Central memory CD8-positive, alpha-beta T cell (primary cell): Measurements from ENCODE around the gene TMEM143.
A peak's percentile ranks its signal among the peaks of the same experiment; 100 is the strongest.
"Not testable (repeated sequence)": the region's sequence is repeated elsewhere in the genome, so short reads cannot be mapped to it uniquely, and the experiment has no call there.

Source experiments
- ATAC-seq: fragments of 150-1000 bp; cut with Tn5 transposase; replicated peaks from 2 replicates; pipeline ENCODE4 v1.10.0; 2022; ENCODE audit warnings: mild to moderate bottlenecking, moderate FRiP score, moderate number of reproducible peaks; ENCODE audit not compliant: poor library complexity, severe bottlenecking; ENCODE audit errors: extremely low read depth
- DNase-seq, 2 donors: peaks; one replicate each; pipeline ENCODE4 v3.0.0; 2021; ENCODE audit warnings: low spot score in 2 of 2
- H3K27ac Mint-ChIP-seq: one replicate; pipeline ENCODE4 v1.8.0; 2022; ENCODE audit warnings: low read depth, mild to moderate bottlenecking, moderate library complexity, mixed read lengths
- H3K27me3 Mint-ChIP-seq: one replicate; pipeline ENCODE4 v1.8.0; 2022; ENCODE audit warnings: mixed read lengths
- H3K36me3 Mint-ChIP-seq: one replicate; pipeline ENCODE4 v1.8.0; 2022; ENCODE audit warnings: mild to moderate bottlenecking, moderate library complexity, mixed read lengths; ENCODE audit not compliant: insufficient read depth
- H3K4me1 Mint-ChIP-seq: one replicate; pipeline ENCODE4 v1.8.0; 2022; ENCODE audit warnings: mixed read lengths
- H3K4me3 Mint-ChIP-seq: one replicate; pipeline ENCODE4 v1.8.0; 2022; ENCODE audit warnings: mild to moderate bottlenecking, moderate library complexity, mixed read lengths
- H3K9me3 Mint-ChIP-seq: one replicate; pipeline ENCODE4 v1.8.0; 2022; ENCODE audit warnings: mixed read lengths

The TMEM143 gene

DNA sequence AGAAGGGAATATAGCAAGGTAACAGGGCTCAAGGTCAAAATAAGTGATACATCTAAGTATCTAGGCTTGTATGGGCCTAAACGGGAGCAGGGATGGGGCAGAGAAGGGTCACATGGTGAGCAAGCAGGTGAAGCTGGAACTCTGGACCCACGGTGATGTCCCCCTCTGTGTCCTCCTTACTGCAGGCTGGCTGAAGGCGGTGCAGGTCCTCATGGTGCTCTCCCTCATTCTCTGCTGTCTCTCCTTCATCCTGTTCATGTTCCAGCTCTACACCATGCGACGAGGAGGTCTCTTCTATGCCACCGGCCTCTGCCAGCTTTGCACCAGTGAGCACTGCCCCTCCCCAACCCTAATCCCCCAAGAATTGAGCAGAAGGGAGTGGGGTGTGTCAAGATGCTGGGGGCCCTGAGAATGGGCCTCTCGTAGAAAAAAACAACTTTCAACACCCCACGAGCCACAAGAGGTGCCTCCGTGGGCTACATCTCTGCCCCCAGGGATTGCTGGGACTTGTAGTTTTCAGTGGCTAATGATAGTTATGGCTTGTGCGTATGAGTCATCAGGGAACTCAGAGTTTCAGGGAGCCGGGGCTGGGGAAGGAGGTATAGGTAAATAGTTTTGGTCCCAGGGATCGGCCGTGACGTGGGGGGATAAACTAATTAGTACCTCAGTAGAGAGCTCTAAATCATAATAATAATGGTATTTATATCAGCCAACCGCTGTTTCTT lies 34.4 kb downstream of the TMEM143 start:
- H3K36me3 Mint-ChIP-seq = peaks cover 57% of the 10 kb centered on the region
- DNase-seq = no peak
- H3K4me1 Mint-ChIP-seq = peaks cover 80% of the 10 kb centered on the region
- no peak for ATAC-seq
- H3K27me3 Mint-ChIP-seq = no peaks in the 10 kb centered on the region
- no peaks in the 10 kb centered on the region for H3K9me3 Mint-ChIP-seq
- H3K27ac Mint-ChIP-seq = peak overlapping the region; percentile 94
- peak overlapping the region; percentile 99 for H3K4me3 Mint-ChIP-seq

DNA sequence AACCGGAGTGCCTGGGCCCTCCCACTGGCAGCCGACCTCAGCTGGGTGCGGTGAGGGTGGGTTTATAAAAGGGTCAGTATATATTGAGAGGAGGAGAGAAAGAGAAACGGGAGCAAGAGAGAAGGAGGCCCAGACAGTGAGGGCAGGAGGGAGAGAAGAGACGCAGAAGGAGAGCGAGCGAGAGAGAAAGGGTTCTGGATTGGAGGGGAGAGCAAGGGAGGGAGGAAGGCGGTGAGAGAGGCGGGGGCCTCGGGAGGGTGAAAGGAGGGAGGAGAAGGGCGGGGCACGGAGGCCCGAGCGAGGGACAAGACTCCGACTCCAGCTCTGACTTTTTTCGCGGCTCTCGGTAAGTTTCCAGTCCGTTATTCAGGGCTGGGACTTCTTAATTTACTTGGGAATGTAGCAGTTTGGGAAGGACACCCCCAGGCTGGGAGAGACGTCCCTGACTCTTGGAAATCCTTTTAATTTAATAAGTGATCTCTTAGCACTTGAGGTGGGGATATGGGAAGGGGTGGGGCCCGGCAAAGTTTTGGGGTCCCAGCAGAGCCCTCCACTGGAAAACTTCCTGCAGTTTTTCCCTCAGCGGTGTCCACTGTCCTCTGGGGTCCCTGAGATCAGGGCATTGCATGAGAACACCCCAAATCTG lies 38.4 kb downstream of the TMEM143 start, which contains the start of gene EMP3:
TSS of gene EMP3 (plus strand) at position 288 of the 646 bp plus-strand sequence. CDS start 1,293 bp downstream, outside the sequence.
- peak; percentile 54 to 79 for DNase-seq
- no peaks in the 10 kb centered on the region for H3K9me3 Mint-ChIP-seq
- peaks cover 86% of the 10 kb centered on the region for H3K4me1 Mint-ChIP-seq
- no peaks in the 10 kb centered on the region for H3K27me3 Mint-ChIP-seq
- peak within 1 kb of the TSS; percentile 99 for H3K27ac Mint-ChIP-seq
- peak within 1 kb of the TSS; percentile 99 for H3K4me3 Mint-ChIP-seq
- ATAC-seq = peak; percentile 37
- H3K36me3 Mint-ChIP-seq = peaks cover 51% of the 10 kb centered on the region

DNA sequence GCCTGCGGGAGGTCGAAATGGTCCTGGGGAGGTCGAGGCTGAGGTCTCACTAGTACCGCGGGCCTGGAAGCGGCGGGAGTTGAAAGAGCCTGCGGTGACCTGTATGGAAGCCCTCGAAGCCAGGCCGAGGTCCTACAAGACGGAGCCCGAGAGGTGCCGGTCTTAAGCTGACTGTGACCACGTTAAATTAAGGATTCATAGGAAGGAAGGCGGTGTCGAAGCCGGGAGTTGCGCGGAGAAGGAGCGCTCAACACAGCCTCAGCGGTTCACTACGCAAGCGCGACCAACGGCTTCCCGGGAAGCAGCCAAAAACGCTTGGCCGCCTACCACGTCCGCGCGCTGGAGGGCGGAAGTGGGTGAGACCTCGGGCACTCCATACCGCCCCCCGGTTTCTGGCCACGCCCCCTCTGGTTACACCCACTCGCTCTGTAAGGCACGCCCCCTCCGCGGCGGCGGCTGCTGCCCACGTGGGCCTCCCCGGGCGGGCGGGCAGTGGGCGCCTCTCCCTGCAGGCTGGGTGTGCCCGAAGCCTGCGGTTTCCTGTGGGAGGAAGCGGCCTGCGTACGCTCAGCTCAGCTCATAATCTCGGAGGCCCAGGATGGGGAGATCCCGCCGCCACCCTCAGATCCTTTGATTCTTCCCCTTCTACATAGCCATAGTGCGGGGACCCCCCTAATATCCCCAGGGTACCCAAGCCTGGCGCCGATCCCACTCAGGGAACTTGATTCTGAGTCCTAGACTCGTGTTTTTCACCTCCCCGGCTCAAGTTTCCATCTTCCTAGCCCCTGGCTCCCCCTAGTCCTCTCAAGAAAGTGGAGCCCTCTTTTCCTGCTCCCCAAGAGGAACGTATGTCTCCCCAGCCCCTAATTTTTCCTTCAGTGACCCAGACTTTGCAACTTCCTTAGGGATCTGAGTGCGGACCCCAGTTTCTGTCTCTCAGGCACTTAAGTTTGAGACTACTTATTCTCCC lies 41.8 kb downstream of the TMEM143 start:
- Mint-ChIP-seq H3K27ac (peak overlapping the region; percentile 99), H3K36me3 (peaks cover 29% of the 10 kb centered on the region), H3K27me3 (no peaks in the 10 kb centered on the region), H3K9me3 (no peaks in the 10 kb centered on the region), H3K4me3 (peak overlapping the region; percentile 99), H3K4me1 (peaks cover 66% of the 10 kb centered on the region)
- peak; percentile 99 for DNase-seq
- ATAC-seq = peak; percentile 73

DNA sequence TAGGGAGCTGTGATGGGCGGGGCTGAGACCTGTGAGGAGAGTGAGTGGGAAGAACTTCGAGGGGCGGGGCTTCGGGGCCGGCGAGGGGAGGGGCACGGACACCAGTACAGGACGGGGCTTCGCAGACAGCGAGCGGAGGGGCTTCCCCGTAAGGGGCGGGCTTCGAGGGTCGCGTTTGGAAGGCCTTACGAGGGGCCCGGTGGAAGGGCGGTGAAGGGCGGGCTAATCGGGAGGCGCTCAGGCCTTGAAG lies 42.4 kb downstream of the TMEM143 start:
- peak; percentile 82 to 87 for DNase-seq
- Mint-ChIP-seq H3K4me1 (peaks cover 60% of the 10 kb centered on the region), H3K27me3 (no peaks in the 10 kb centered on the region), H3K36me3 (peaks cover 29% of the 10 kb centered on the region), H3K27ac (peak overlapping the region; percentile 99), H3K4me3 (peak overlapping the region; percentile 99), H3K9me3 (no peaks in the 10 kb centered on the region)
- ATAC-seq = peak; percentile 45

DNA sequence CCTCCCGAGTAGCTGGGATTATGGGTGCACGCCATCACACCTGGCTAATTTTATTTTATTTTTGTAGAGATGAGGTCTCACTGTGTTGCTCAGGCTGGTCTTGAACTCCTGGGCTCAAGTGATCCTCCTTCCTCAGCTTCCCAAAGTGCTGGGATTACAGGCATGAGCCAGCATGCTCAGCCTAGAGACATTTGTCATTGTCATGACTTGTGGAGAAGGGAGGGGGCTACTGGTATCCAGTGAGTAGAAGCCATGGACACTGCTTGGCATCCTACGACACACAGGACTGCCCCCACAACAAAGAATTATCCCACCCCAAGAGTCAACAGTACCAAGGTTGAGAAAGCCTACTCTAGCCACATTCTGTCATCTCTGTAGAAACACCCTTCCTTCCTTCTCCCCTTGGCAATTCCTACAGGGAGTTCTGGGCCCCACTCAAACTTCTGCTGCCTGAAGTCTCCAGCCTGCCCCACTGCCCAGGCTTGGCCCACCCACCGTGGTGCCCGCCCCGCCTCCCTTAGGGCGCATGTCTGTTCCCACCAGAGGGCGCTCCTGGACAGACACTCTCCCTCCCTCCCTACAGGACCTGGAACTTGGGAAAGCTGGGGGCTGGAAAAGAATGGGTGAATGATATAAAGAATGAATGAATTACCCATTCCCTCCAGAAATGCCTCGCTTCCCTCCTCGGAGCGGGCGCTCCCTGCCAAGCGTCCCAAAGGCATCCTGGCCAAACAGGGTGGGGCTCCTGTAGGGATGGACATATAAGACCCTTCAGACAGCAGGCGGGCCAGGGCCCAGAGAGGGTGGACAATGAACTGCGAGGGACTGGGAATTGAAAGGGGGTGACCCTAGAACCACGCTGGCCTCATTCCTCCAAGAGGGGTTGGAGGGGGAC lies 43.8 kb downstream of the TMEM143 start:
- Mint-ChIP-seq H3K4me3 (peak overlapping the region; percentile 99), H3K4me1 (peaks cover 48% of the 10 kb centered on the region), H3K27ac (peak overlapping the region; percentile 99), H3K36me3 (peaks cover 21% of the 10 kb centered on the region), H3K27me3 (no peaks in the 10 kb centered on the region), H3K9me3 (no peaks in the 10 kb centered on the region)
- ATAC-seq = no peak
- peak; percentile 65 to 78 for DNase-seq

DNA sequence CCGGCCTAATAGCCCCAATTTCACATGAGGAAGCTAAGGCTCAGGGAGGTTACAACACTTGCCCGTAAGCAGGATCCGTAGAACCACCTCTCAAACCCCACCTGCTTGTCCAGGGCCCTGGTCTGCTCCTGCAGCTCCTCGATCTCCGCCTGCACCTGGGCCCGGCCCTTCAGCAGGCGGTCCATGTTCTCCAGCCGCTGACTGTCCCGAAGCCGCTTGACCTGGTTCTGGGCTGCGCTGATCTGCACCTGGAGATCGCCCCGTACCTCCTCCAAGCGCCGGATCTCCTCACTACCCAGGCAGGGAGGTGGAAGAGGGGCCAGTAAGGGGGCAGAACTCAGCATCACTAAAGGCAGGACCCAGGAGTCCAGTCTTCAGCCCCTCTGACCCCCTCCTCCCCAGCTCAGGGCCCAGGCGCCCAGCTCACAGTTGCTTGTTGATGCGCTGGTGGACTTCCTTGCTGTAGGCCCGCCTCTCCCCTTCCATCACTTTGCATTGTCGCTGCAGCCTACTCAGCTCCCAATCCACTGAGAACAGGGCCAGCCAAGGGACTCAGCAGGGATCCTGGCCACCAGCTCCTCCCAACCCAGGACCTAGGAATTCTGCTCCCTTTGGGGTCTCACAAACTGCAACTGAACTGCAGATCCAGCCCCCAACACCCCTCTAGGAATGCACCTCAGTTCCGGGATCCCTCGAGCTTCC lies 45.3 kb downstream of the TMEM143 start:
- ATAC-seq (no peak), DNase-seq (no peak)
- no peaks in the 10 kb centered on the region for H3K9me3 Mint-ChIP-seq
- H3K4me1 Mint-ChIP-seq = peaks cover 34% of the 10 kb centered on the region
- H3K4me3 Mint-ChIP-seq = no peak overlapping the region
- peaks cover 21% of the 10 kb centered on the region for H3K36me3 Mint-ChIP-seq
- H3K27ac Mint-ChIP-seq = no peak overlapping the region
- no peaks in the 10 kb centered on the region for H3K27me3 Mint-ChIP-seq

DNA sequence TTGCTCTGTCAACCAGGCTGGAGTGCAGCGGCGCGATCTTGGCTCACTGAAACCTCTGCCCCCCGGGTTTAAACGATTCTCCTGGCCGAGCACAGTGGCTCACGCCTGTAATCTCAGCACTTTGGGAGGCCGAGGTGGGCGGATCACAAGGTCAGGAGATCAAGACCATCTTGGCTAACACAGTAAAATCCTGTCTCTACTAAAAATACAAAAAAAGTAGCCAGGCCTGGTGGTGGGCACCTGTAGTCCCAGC lies 46.1 kb downstream of the TMEM143 start:
- not testable (repeated sequence) for H3K27me3 Mint-ChIP-seq, DNase-seq, ATAC-seq, H3K4me3 Mint-ChIP-seq, H3K9me3 Mint-ChIP-seq, H3K27ac Mint-ChIP-seq
- H3K4me1 Mint-ChIP-seq = peaks cover 26% of the 10 kb centered on the region
- peaks cover 18% of the 10 kb centered on the region for H3K36me3 Mint-ChIP-seq

DNA sequence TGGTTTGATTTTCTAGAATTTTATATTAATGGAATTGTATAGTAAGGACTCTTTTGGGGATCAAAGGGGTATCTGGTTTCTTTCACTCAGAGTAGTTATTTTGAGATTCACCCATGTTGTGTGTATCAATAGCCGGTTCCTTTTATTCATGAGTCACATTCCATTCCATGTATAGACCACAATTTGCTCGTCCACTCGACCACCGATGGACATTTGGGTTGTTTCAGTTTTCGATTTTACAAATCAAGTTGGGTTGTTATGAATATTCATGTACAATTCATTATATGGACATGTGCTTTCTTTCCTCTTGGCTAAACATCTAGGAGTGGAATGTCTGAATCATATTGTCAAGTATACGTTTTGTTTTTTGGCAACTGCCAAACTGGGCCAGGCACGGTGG lies 48.0 kb downstream of the TMEM143 start:
- H3K27me3 Mint-ChIP-seq = no peaks in the 10 kb centered on the region
- DNase-seq (no peak), ATAC-seq (no peak)
- H3K36me3 Mint-ChIP-seq = peaks cover 4% of the 10 kb centered on the region
- H3K4me3 Mint-ChIP-seq = no peak overlapping the region
- no peak overlapping the region for H3K27ac Mint-ChIP-seq
- peaks cover 11% of the 10 kb centered on the region for H3K4me1 Mint-ChIP-seq
- H3K9me3 Mint-ChIP-seq = no peaks in the 10 kb centered on the region

DNA sequence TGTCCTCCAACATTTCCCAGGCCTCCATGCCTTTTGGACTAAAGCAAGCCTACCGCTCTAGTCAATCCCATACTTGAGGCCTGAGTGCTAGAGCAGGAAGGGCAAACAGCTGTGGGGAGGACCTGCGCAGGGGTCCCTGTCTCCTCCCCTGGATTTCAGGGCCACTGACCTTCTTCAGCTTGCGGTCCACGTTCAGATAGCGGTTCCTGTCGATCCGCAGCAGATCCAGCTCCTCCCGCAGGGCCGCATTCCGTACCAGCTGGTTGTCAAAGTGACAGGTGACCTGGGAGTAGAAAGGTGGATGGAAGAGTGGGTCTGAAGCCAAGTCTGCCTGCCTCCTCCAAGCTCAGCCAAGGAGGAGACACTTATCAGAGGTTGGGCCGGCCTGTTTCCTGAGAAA lies 52.4 kb downstream of the TMEM143 start:
- Mint-ChIP-seq H3K36me3 (peaks cover 2% of the 10 kb centered on the region), H3K27ac (no peak overlapping the region), H3K4me1 (no peaks in the 10 kb centered on the region), H3K4me3 (no peak overlapping the region), H3K9me3 (no peaks in the 10 kb centered on the region), H3K27me3 (no peaks in the 10 kb centered on the region)
- DNase-seq = no peak
- no peak for ATAC-seq

DNA sequence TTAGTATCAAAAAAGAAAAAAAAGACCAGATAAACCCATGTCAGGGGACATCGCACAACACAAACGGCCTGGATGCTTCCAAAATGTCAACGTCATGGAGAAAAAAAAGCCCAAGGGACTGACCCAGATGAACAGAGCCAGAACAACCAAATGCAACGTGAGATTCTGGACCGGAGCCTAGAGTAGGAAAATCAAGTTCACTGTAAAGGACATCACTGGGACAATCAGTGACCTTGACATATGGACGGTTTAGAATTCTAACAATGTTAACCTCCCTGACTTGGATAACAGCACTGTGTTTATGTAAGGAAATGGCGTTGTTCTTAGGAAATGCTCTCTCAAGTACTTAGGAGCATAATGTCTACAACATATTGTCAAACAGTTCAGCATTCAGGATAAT lies 53.5 kb downstream of the TMEM143 start:
- no peaks in the 10 kb centered on the region for H3K4me1 Mint-ChIP-seq

DNA sequence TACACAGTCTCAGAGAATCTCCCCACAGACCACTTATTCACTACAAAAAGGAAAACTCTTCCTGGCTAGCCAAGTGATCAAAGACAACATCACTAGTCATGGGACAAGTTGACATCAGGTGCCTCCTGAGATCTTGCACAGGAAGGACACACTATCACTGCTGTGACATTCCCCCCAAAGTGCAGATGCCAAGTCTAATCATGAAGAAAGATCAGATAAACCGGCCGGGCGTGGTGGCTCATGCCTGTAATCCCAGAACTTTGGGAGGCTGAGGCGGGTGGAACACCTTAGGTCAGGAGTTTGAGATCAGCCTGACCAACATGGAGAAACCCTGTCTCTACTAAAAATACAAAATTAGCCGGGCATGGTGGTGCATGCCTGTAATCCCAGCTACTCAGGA lies 54.0 kb downstream of the TMEM143 start:
- H3K9me3 Mint-ChIP-seq, H3K27ac Mint-ChIP-seq, H3K4me1 Mint-ChIP-seq, ATAC-seq, H3K27me3 Mint-ChIP-seq, DNase-seq, H3K36me3 Mint-ChIP-seq, H3K4me3 Mint-ChIP-seq: not testable (repeated sequence)

More for the DNA sequence above, 53.5 kb downstream of the TMEM143 start:
- Mint-ChIP-seq H3K9me3 (no peaks in the 10 kb centered on the region), H3K4me3 (no peak overlapping the region), H3K27ac (no peak overlapping the region), H3K36me3 (peaks cover 2% of the 10 kb centered on the region), H3K27me3 (no peaks in the 10 kb centered on the region)
- ATAC-seq = no peak
- no peak for DNase-seq
